ENCODE data around the gene MGA.

DNA sequence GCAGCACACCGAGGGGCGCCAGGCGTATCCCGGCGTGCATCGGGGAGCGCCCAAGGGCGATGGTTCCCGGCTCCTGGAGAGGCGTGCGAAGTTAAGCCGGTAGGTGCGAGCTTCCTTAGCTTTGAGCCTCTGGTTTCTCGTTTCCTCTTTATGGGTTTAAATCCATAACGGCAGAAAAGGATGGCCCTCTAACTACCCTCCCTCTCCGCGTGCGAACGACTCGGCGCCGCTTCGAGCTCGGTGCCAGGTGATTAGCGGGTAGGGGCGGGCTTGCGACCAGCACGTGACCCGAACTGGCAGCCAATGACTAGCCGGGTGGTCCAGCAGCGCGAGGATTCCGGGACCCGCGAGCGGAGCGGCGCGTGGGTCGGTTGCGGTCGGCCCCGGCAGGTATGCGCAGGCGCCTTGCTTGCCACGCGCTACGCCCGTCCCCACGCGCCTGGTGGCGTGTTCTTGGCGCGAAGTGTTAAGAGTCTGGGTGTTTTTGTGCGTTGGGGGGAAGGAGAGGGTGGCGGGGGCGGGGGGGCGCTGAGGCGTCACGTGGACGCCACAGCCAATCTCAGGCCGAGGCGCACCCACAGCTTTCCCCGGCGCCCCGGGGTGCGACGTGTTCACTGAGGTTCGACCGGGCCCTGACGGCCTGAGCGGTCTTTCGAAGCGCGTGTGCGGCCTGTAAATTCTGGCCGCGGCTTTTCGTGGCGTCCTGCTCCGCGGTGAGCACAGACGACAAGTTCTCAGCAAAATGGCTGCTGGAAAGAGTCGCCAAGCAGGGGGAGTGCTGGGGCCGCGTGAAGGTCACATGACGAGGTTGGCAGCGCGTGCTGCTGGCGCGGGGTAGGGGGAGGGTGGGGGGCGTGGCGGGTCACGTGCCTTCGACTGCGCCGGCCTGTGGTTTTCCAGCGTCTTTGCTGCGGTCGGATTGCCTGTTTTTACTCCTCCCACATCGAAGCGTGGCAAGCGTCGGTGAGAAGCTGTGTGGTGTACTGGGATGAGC lies 38.7 kb upstream of the MGA start:
- no peak for TF ChIP-seq ESRRA (IDR thresholded peaks at IDR 0.05; ENCODE audit: borderline replicate concordance, low read length)
- peak; percentile 60; the same call in 1 of the 2 replicates for TF ChIP-seq BHLHE40 (IDR thresholded peaks at IDR 0.05; ENCODE audit: low read depth, low read length)
- TF ChIP-seq POLR2A (IDR thresholded peaks at IDR 0.05; ENCODE audit: low read length): peak; percentile 44
- TF ChIP-seq, protein P1, sequence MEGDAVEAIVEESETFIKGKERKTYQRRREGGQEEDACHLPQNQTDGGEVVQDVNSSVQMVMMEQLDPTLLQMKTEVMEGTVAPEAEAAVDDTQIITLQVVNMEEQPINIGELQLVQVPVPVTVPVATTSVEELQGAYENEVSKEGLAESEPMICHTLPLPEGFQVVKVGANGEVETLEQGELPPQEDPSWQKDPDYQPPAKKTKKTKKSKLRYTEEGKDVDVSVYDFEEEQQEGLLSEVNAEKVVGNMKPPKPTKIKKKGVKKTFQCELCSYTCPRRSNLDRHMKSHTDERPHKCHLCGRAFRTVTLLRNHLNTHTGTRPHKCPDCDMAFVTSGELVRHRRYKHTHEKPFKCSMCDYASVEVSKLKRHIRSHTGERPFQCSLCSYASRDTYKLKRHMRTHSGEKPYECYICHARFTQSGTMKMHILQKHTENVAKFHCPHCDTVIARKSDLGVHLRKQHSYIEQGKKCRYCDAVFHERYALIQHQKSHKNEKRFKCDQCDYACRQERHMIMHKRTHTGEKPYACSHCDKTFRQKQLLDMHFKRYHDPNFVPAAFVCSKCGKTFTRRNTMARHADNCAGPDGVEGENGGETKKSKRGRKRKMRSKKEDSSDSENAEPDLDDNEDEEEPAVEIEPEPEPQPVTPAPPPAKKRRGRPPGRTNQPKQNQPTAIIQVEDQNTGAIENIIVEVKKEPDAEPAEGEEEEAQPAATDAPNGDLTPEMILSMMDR (IDR thresholded peaks at IDR 0.05): no peak
- TF ChIP-seq, protein P2, sequence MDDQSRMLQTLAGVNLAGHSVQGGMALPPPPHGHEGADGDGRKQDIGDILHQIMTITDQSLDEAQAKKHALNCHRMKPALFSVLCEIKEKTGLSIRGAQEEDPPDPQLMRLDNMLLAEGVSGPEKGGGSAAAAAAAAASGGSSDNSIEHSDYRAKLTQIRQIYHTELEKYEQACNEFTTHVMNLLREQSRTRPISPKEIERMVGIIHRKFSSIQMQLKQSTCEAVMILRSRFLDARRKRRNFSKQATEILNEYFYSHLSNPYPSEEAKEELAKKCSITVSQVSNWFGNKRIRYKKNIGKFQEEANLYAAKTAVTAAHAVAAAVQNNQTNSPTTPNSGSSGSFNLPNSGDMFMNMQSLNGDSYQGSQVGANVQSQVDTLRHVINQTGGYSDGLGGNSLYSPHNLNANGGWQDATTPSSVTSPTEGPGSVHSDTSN (IDR thresholded peaks at IDR 0.05): no peak
